22Rv1 (cell line): ENCODE data around the gene TXNDC5.
"Not testable (repeated sequence)": the region's sequence is repeated elsewhere in the genome, so short reads cannot be mapped to it uniquely, and the experiment has no call there.

ENCODE experiments used
- H3K27ac ChIP-seq: fragments of 450-650 bp; 2 replicates; pipeline ENCODE4 v1.5.1; 2017
- ZFX ChIP-seq: fragments of 450-650 bp; IDR thresholded peaks from 2 replicates; pipeline ENCODE4 v1.6.1; 2017; ENCODE audit warnings: antibody characterized with exemption, borderline replicate concordance
- TF ChIP-seq, protein P1 (sequence below): fragments of 450-650 bp; IDR thresholded peaks from 2 replicates; pipeline ENCODE4 v1.5.1; 2017; ENCODE audit warnings: mild to moderate bottlenecking

Gene TXNDC5

GRCh38 chr6:7902221-7902620 is 8.4 kb downstream of the TXNDC5 start:
- no peak for TF ChIP-seq ZFX
- TF ChIP-seq, protein P1, sequence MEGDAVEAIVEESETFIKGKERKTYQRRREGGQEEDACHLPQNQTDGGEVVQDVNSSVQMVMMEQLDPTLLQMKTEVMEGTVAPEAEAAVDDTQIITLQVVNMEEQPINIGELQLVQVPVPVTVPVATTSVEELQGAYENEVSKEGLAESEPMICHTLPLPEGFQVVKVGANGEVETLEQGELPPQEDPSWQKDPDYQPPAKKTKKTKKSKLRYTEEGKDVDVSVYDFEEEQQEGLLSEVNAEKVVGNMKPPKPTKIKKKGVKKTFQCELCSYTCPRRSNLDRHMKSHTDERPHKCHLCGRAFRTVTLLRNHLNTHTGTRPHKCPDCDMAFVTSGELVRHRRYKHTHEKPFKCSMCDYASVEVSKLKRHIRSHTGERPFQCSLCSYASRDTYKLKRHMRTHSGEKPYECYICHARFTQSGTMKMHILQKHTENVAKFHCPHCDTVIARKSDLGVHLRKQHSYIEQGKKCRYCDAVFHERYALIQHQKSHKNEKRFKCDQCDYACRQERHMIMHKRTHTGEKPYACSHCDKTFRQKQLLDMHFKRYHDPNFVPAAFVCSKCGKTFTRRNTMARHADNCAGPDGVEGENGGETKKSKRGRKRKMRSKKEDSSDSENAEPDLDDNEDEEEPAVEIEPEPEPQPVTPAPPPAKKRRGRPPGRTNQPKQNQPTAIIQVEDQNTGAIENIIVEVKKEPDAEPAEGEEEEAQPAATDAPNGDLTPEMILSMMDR = no peak
- no peak overlapping the region for H3K27ac ChIP-seq

DNA sequence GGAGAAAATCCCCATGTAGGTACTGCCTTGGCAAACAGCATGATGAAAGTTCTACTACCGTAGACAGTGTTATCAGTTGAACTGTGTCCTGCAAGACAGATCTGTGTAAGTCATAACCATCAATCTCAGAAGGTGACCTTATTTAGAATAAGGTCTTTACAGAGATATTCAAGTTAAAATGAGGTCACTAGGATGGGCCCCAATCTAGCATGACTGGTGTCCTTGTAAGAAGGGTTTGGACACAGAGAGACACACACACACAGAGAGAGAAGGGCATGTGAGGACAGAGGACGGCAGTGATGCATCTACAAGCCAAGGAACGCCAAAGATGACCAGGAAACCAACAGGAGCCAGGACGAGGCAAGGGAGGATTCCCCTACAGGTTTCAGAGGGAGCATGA is 8.8 kb downstream of the TXNDC5 start:
- H3K27ac ChIP-seq = no peak overlapping the region
- TF ChIP-seq, protein P1 = no peak
- TF ChIP-seq ZFX = no peak

- H3K27ac ChIP-seq = no peak overlapping the region
- TF ChIP-seq, protein P1 = no peak
- no peak for TF ChIP-seq ZFX
Observed at GRCh38 chr6:7901056-7901455, 9.5 kb downstream of the TXNDC5 start.

GRCh38 chr6:7900621-7901020 is 10.0 kb downstream of the TXNDC5 start:
- H3K27ac ChIP-seq = no peak overlapping the region
- TF ChIP-seq, protein P1 = no peak
- TF ChIP-seq ZFX = no peak

- TF ChIP-seq, protein P1 = no peak
- no peak for TF ChIP-seq ZFX
- H3K27ac ChIP-seq = no peak overlapping the region
Observed at GRCh38 chr6:7899889-7900213, 10.7 kb downstream of the TXNDC5 start.

DNA sequence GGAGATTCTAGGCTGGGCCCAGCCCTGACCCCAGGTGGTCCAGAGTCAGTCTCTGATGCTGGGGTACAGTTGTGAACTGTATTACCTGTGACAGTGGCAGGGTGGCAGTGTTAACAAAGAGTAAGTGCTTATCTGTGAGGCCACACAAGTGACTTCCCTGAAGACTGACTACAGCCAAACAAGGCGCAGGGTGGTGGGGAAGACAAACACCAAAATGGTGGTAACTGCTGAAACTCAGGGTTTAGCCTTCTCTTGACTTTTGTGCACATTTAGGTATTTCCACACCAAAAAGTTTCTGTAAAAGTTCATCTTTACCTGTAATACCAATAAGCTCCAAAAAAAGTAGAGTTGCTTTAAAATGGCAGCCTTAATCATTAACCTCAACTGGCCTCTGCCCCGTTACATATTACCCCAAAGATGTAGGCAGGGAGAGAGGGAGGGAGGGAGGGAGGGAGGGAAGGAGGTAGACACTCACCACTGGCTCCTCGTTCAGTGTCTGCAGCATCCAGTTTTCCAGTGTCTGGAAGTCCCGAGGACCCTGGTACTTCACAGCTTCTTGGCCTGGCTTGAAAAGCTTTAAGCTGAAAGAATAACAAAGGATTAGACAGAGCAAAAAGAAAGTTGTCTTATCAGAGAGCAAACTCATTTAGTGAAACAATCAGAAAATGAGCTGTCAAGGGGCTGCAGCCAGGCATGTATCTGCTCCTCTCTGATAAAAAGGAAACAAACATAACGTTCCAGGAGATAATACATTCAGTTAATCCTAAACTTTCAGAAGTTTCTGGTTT is 11.3 kb downstream of the TXNDC5 start:
- no peak overlapping the region for H3K27ac ChIP-seq
- TF ChIP-seq, protein P1 = no peak
- no peak for TF ChIP-seq ZFX

- not testable (repeated sequence) for H3K27ac ChIP-seq
Observed at GRCh38 chr6:7898193-7898586, 12.4 kb downstream of the TXNDC5 start.
